Liver (tissue), 9 donors: ENCODE results near the gene CFAP97D1. TPM values are rescaled to one million over a fixed set of nuclear protein-coding genes. Genes with fewer than 3 reads are reported as not detected.

Experiments
- DNase-seq: peaks from one replicate; pipeline ENCODE4 v3.0.0-alpha.2; 2017; ENCODE audit warnings: low spot score
- H3K27ac ChIP-seq, 2 donors: one replicate each; pipeline ENCODE4 v1.7.0; 2013; ENCODE audit warnings: inconsistent platforms in 2 of 2, low read length in 2 of 2, control low read depth in 1 of 2, low read depth in 1 of 2, mild to moderate bottlenecking in 1 of 2
- H3K27me3 ChIP-seq, 4 donors: one replicate each; pipeline versions ENCODE4 v1.6.1 to v1.7.0; 2013; ENCODE audit warnings: low read length in 3 of 4, inconsistent platforms in 1 of 4, mild to moderate bottlenecking in 1 of 4, moderate library complexity in 1 of 4; ENCODE audit not compliant: control insufficient read depth in 4 of 4, insufficient read depth in 4 of 4
- H3K36me3 ChIP-seq, 4 donors: one replicate each; pipeline versions ENCODE4 v1.6.1 to v1.7.0; 2013; ENCODE audit warnings: low read length in 3 of 4, mild to moderate bottlenecking in 3 of 4, low read depth in 1 of 4, moderate library complexity in 1 of 4; ENCODE audit not compliant: control insufficient read depth in 4 of 4, insufficient read depth in 3 of 4
- H3K4me1 ChIP-seq, 4 donors: one replicate each; pipeline versions ENCODE4 v1.6.1 to v1.7.0; 2013; ENCODE audit warnings: low read length in 3 of 4, mild to moderate bottlenecking in 3 of 4, moderate library complexity in 1 of 4; ENCODE audit not compliant: control insufficient read depth in 4 of 4, insufficient read depth in 4 of 4
- H3K4me3 ChIP-seq, 3 donors: one replicate each; pipeline versions ENCODE4 v1.6.1 to v1.7.0; 2013; ENCODE audit warnings: low read length in 3 of 3, control low read depth in 1 of 3, low read depth in 1 of 3, mild to moderate bottlenecking in 1 of 3
- H3K9ac ChIP-seq, 2 donors: one replicate each; pipeline ENCODE4 v1.7.0; 2013; ENCODE audit warnings: low read length in 2 of 2, mild to moderate bottlenecking in 2 of 2, moderate library complexity in 2 of 2, control low read depth in 1 of 2, low read depth in 1 of 2
- H3K9me3 ChIP-seq, 4 donors: one replicate each; pipeline versions ENCODE4 v1.6.1 to v1.7.0; 2013; ENCODE audit warnings: low read length in 3 of 4; ENCODE audit not compliant: control insufficient read depth in 4 of 4
- ATF3 ChIP-seq: IDR thresholded peaks from 2 replicates; pipeline ENCODE4 v1.6.1; 2016; ENCODE audit warnings: antibody characterized with exemption
- CTCF ChIP-seq: fragments of 150-350 bp; IDR thresholded peaks from 2 replicates; pipeline ENCODE4 v1.5.1; 2017; ENCODE audit warnings: improper control_type of control experiment, low read depth, low read length; ENCODE audit not compliant: missing input control
- EGR1 ChIP-seq, 2 donors: IDR thresholded peaks; 2 replicates each; pipeline ENCODE4 v1.6.1; 2016 to 2018; ENCODE audit warnings: antibody characterized with exemption in 2 of 2, low read depth in 2 of 2
- FOXA1 ChIP-seq: IDR thresholded peaks from 2 replicates; pipeline ENCODE4 v1.6.1; 2016; ENCODE audit warnings: antibody characterized with exemption
- FOXA2 ChIP-seq: IDR thresholded peaks from 2 replicates; pipeline ENCODE4 v1.6.1; 2016; ENCODE audit warnings: antibody characterized with exemption
- GABPA ChIP-seq, 2 donors: IDR thresholded peaks in 1 of 2; conservative IDR thresholded peaks in 1 of 2; 2 replicates each; pipeline ENCODE4 v1.6.1; 2016; ENCODE audit warnings: antibody characterized with exemption in 2 of 2, mild to moderate bottlenecking in 1 of 2, moderate library complexity in 1 of 2
- HNF4A ChIP-seq, 2 donors: conservative IDR thresholded peaks; 2 replicates each; pipeline ENCODE4 v1.6.1; 2016; ENCODE audit warnings: antibody characterized with exemption in 2 of 2, mild to moderate bottlenecking in 2 of 2
- HNF4G ChIP-seq: IDR thresholded peaks from 2 replicates; pipeline ENCODE4 v1.6.1; 2016; ENCODE audit warnings: antibody characterized with exemption
- JUND ChIP-seq, 2 donors: IDR thresholded peaks; 2 replicates each; pipeline ENCODE4 v1.6.1; 2016; ENCODE audit warnings: antibody characterized with exemption in 2 of 2
- MAX ChIP-seq: IDR thresholded peaks from 2 replicates; pipeline ENCODE4 v1.6.1; 2016; ENCODE audit warnings: antibody characterized with exemption
- NR2F2 ChIP-seq: IDR thresholded peaks from 2 replicates; pipeline ENCODE4 v1.6.1; 2016; ENCODE audit warnings: antibody characterized with exemption
- RAD21 ChIP-seq, 2 donors: IDR thresholded peaks; 2 replicates each; pipeline ENCODE4 v1.6.1; 2016; ENCODE audit warnings: antibody characterized with exemption in 2 of 2, mild to moderate bottlenecking in 2 of 2
- REST ChIP-seq: IDR thresholded peaks from 2 replicates; pipeline ENCODE4 v1.6.1; 2016; ENCODE audit warnings: antibody characterized with exemption, mild to moderate bottlenecking
- RXRA ChIP-seq, 2 donors: IDR thresholded peaks; 2 replicates each; pipeline ENCODE4 v1.6.1; 2017 to 2018; ENCODE audit warnings: antibody characterized with exemption in 2 of 2, mild to moderate bottlenecking in 1 of 2
- SP1 ChIP-seq: IDR thresholded peaks from 2 replicates; pipeline ENCODE4 v1.6.1; 2018; ENCODE audit warnings: antibody characterized with exemption, mild to moderate bottlenecking
- TAF1 ChIP-seq: conservative IDR thresholded peaks from 2 replicates; pipeline ENCODE4 v1.6.1; 2016; ENCODE audit warnings: antibody characterized with exemption, mild to moderate bottlenecking
- YY1 ChIP-seq: IDR thresholded peaks from 2 replicates; pipeline ENCODE4 v1.6.1; 2016; ENCODE audit warnings: antibody characterized with exemption, mild to moderate bottlenecking
- ZBTB33 ChIP-seq: IDR thresholded peaks from 2 replicates; pipeline ENCODE4 v1.6.1; 2016; ENCODE audit warnings: antibody characterized with exemption
- WGBS: extraction: QIAGEN DNeasy Blood & Tissue Kit; methylation state at CpG from one replicate; pipeline ENCODE4 v1.1.7; 2013; 5-methylcytosine and 5-hydroxymethylcytosine counted together
- polyA plus RNA-seq, 2 donors: library from polyadenylated mRNA; stranded (reverse) in 1 of 2; unstranded in 1 of 2; fragments of 200-250 nt in 1 of 2; fragments of >200 nt in 1 of 2; fragmentation: Nextera tagmentation in 1 of 2; extraction: Ambion mirVana in 1 of 2; gene quantifications; one replicate each; pipeline versions ENCODE4 v1.2.1 to v1.2.3, GENCODE V29; 2013 to 2015
- total RNA-seq, 2 donors: library from RNA; depleted of rRNA; stranded (reverse); fragments of >200 nt; gene quantifications; one replicate each; pipeline ENCODE4 v1.2.3, GENCODE V29; 2014
- donor health status: healthy.
- donor health status: healthy.
- donor health status: healthy.
- donor health status: healthy.
- donor health status: healthy.

Gene CFAP97D1
- total and polyA plus RNA-seq, 4 donors: 0.08 TPM; not detected in 3

GRCh38 chr17:43814026-43814425 is 33.8 kb downstream of the CFAP97D1 start (continued):
- TF ChIP-seq FOXA1 (no peak), YY1 (no peak), ATF3 (no peak)

- TF ChIP-seq SP1 (no peak), RXRA (IDR thresholded peaks at IDR 0.05) (no peak), FOXA2 (no peak), EGR1 (IDR thresholded peaks at IDR 0.05; ENCODE audit: low read depth in 2 of 2) (no peak), TAF1 (no peak), CTCF (no peak)
- Histone ChIP-seq H3K36me3 (no peaks in the 10 kb centered on the region), H3K27ac (no peak overlapping the region), H3K9ac (no peak overlapping the region), H3K4me1 (no peaks in the 10 kb centered on the region), H3K27me3 (no peaks in the 10 kb centered on the region), H3K9me3 (no peaks in the 10 kb centered on the region), H3K4me3 (no peak overlapping the region)
- DNase-seq: no peak
- WGBS: 60% methylated on average over 1 of the region's 1 CpG
Observed at GRCh38 chr17:43814714-43815113, 34.5 kb downstream of the CFAP97D1 start.

- no peak overlapping the region for H3K4me3 ChIP-seq
- 97% methylated on average over 24 of the region's 24 CpGs for WGBS
- no peaks in the 10 kb centered on the region for H3K36me3 ChIP-seq
- H3K27me3 ChIP-seq: no peaks in the 10 kb centered on the region
- no peak overlapping the region for H3K9ac ChIP-seq
- no peak for TF ChIP-seq NR2F2
- no peak for TF ChIP-seq RXRA (IDR thresholded peaks at IDR 0.05)
- no peak for TF ChIP-seq HNF4A (conservative IDR thresholded peaks at IDR 0.05)
- TF ChIP-seq GABPA (IDR thresholded peaks at IDR 0.05 in 1 of 2, conservative IDR thresholded peaks at IDR 0.05 in 1 of 2): no peak
- TF ChIP-seq YY1: no peak
- no peak for TF ChIP-seq JUND (IDR thresholded peaks at IDR 0.05)
- TF ChIP-seq MAX: no peak
- TF ChIP-seq SP1: no peak
- no peak for TF ChIP-seq RAD21 (IDR thresholded peaks at IDR 0.05)
- TF ChIP-seq ZBTB33: no peak
- no peak for TF ChIP-seq TAF1
- TF ChIP-seq REST: no peak
- TF ChIP-seq HNF4G: no peak
- no peak for TF ChIP-seq FOXA2
- no peak for TF ChIP-seq CTCF
- no peak for TF ChIP-seq FOXA1
- TF ChIP-seq EGR1 (IDR thresholded peaks at IDR 0.05; ENCODE audit: low read depth in 2 of 2): no peak
- no peak for TF ChIP-seq ATF3
- DNase-seq: no peak
- no peaks in the 10 kb centered on the region for H3K4me1 ChIP-seq
- H3K9me3 ChIP-seq: no peaks in the 10 kb centered on the region
- no peak overlapping the region for H3K27ac ChIP-seq
Observed at GRCh38 chr17:43816336-43817320, 36.4 kb downstream of the CFAP97D1 start.
